Thoracic aorta (tissue), 2 donors: ENCODE measurements around the gene SGMS1. TPM values are rescaled to one million over a fixed set of nuclear protein-coding genes. Genes with fewer than 3 reads are reported as not detected.

Experiments
- ATAC-seq: fragments of 150-250 bp; one replicate; pipeline ENCODE4 v1.8.0; 2017; ENCODE audit warnings: low read depth; ENCODE audit not compliant: insufficient number of reproducible peaks, low FRiP score
- DNase-seq: peaks from one replicate; pipeline ENCODE4 v3.0.0-alpha.2; 2020; ENCODE audit warnings: low spot score
- H3K27ac ChIP-seq, 2 donors: fragments of 200-600 bp; sonication (generic); 1 replicate in 1 of 2; 2 replicates in 1 of 2; pipeline ENCODE4 v1.5.1; 2016; ENCODE audit warnings: mild to moderate bottlenecking in 2 of 2, moderate library complexity in 2 of 2
- H3K27me3 ChIP-seq: fragments of 200-600 bp; sonication (generic); replicated peaks from 2 replicates; pipeline ENCODE4 v1.6.0; 2016; ENCODE audit warnings: mild to moderate bottlenecking; ENCODE audit not compliant: insufficient read depth
- H3K36me3 ChIP-seq: fragments of 200-600 bp; sonication (generic); one replicate; pipeline ENCODE4 v1.5.1; 2016
- H3K4me1 ChIP-seq, 2 donors: fragments of 200-600 bp; sonication (generic); 1 replicate in 1 of 2; 2 replicates in 1 of 2; pipeline versions ENCODE4 v1.5.1 to v1.6.0; 2016; ENCODE audit warnings: low read depth in 2 of 2, mild to moderate bottlenecking in 1 of 2; ENCODE audit not compliant: control insufficient read depth in 1 of 2
- H3K4me3 ChIP-seq: fragments of 200-600 bp; sonication (generic); 2 replicates; pipeline ENCODE4 v1.5.1; 2016; ENCODE audit warnings: mild to moderate bottlenecking
- H3K9me3 ChIP-seq: fragments of 200-600 bp; sonication (generic); 2 replicates; pipeline ENCODE4 v1.5.1; 2016
- total RNA-seq, 2 donors: library from RNA; depleted of rRNA; stranded (reverse); fragments of >200 nt; gene quantifications; one replicate each; pipeline versions ENCODE4 v1.1.0 to v1.2.3, GENCODE V29; 2016
- TF ChIP-seq, protein P1 (sequence below): fragments of 200-600 bp; sonication (generic); IDR thresholded peaks from one replicate; pipeline ENCODE4 v1.5.1; 2019; ENCODE audit warnings: antibody characterized with exemption

SGMS1 gene
- total RNA-seq, 2 donors from 2014 or later = 60.5 to 92.3 TPM

- no peak for ATAC-seq
Observed at GRCh38 chr10:50577010-50577409, 46.7 kb downstream of the SGMS1 start.

DNA sequence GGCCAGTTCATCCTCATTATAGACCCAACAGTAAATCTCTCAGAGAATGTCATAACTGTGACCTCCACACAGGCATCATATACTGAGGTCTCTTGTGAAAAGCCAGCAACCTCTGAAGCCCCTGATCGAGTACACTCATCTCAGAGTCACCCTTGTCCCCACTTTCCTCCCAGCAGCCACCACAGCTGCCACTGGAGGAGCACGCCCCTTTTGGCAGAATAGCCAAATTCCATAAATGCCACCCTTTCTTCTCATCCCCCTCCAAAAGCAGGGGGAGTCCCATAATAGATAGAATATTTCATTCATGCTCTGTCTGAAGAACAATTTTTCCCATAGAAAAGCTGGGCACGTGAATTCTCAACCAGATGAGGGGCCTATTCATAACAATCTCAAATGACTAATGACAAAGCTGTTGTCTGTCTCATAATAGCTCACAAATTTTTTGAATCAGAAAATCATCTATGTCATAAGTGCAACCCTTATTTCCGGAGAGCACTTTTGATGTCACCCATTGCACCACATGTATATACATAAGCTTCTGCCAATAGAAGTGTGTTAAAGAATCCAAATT is 47.4 kb downstream of the SGMS1 start:
- Histone ChIP-seq H3K9me3 (no peaks in the 10 kb centered on the region), H3K36me3 (no peaks in the 10 kb centered on the region), H3K4me3 (no peak overlapping the region), H3K4me1 (peaks cover 25 to 40% of the 10 kb centered on the region in 2 donors), H3K27ac (no peak overlapping the region), H3K27me3 (no peaks in the 10 kb centered on the region)
- no peak for ATAC-seq
- no peak for DNase-seq
- TF ChIP-seq, protein P1, sequence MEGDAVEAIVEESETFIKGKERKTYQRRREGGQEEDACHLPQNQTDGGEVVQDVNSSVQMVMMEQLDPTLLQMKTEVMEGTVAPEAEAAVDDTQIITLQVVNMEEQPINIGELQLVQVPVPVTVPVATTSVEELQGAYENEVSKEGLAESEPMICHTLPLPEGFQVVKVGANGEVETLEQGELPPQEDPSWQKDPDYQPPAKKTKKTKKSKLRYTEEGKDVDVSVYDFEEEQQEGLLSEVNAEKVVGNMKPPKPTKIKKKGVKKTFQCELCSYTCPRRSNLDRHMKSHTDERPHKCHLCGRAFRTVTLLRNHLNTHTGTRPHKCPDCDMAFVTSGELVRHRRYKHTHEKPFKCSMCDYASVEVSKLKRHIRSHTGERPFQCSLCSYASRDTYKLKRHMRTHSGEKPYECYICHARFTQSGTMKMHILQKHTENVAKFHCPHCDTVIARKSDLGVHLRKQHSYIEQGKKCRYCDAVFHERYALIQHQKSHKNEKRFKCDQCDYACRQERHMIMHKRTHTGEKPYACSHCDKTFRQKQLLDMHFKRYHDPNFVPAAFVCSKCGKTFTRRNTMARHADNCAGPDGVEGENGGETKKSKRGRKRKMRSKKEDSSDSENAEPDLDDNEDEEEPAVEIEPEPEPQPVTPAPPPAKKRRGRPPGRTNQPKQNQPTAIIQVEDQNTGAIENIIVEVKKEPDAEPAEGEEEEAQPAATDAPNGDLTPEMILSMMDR = no peak

More at GRCh38 chr10:50577010-50577409, 46.7 kb downstream of the SGMS1 start:
- Histone ChIP-seq H3K4me1 (peaks cover 25 to 36% of the 10 kb centered on the region in 2 donors), H3K9me3 (no peaks in the 10 kb centered on the region), H3K4me3 (no peak overlapping the region), H3K27me3 (no peaks in the 10 kb centered on the region), H3K36me3 (no peaks in the 10 kb centered on the region), H3K27ac (no peak overlapping the region)
- DNase-seq = no peak
- TF ChIP-seq, protein P1 = no peak

- Histone ChIP-seq H3K4me1 (peaks cover 25 to 40% of the 10 kb centered on the region in 2 donors), H3K27me3 (no peaks in the 10 kb centered on the region), H3K9me3 (no peaks in the 10 kb centered on the region), H3K27ac (no peak overlapping the region), H3K4me3 (no peak overlapping the region), H3K36me3 (no peaks in the 10 kb centered on the region)
- TF ChIP-seq, protein P1 = no peak
- DNase-seq = no peak
- ATAC-seq = no peak
Observed at GRCh38 chr10:50575477-50576244, 48.1 kb downstream of the SGMS1 start.

- TF ChIP-seq, protein P1 = no peak
- Histone ChIP-seq H3K9me3 (no peaks in the 10 kb centered on the region), H3K4me3 (no peak overlapping the region), H3K27ac (no peak overlapping the region), H3K36me3 (no peaks in the 10 kb centered on the region), H3K27me3 (no peaks in the 10 kb centered on the region), H3K4me1 (peaks cover 25 to 40% of the 10 kb centered on the region in 2 donors)
- ATAC-seq = no peak
- no peak for DNase-seq
Observed at GRCh38 chr10:50574931-50575330, 48.8 kb downstream of the SGMS1 start.

DNA sequence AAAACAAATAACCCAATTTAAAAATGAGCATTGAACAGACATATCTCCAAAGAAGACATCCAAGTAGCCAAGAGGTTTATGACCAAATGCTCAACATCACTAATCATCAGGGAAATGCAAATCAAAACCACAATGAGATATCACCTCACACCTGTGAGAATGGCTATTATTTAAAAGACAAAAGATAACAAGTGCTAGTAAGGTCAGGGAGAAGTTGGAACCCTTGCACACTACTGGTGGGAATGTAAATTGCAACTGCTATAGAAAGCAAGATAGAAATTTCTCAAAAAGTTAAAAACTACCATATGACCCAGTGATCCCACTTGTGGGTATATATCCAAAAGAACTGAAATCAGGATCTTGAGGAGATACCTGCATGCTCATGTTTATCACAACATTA is 49.5 kb downstream of the SGMS1 start:
- H3K27ac ChIP-seq = no peak overlapping the region
- ATAC-seq = no peak
- H3K9me3 ChIP-seq = no peaks in the 10 kb centered on the region
- no peak overlapping the region for H3K4me3 ChIP-seq
- DNase-seq = no peak
- no peaks in the 10 kb centered on the region for H3K36me3 ChIP-seq
- TF ChIP-seq, protein P1 = no peak
- peaks cover 25 to 40% of the 10 kb centered on the region in 2 donors for H3K4me1 ChIP-seq
- no peaks in the 10 kb centered on the region for H3K27me3 ChIP-seq
